RPMI7951 (cell line): ENCODE data around the gene SNRPD1. TPM values are rescaled to one million over a fixed set of nuclear protein-coding genes. Genes with fewer than 3 reads are reported as not detected.
A peak's percentile ranks its signal among the peaks of the same experiment; 100 is the strongest.
"Not testable (repeated sequence)": the region's sequence is repeated elsewhere in the genome, so short reads cannot be mapped to it uniquely, and the experiment has no call there.

Experiments used
- DNase-seq: peaks from one replicate; pipeline ENCODE4 v3.0.0-alpha.2; 2012; ENCODE audit warnings: low read depth
- total RNA-seq: library from RNA; depleted of rRNA; stranded (reverse); fragments of >200 nt; shearing (Covaris generic); gene quantifications from 2 replicates; pipeline ENCODE4 v1.2.3, GENCODE V29; 2014; rRNA removed

The SNRPD1 gene
- 30.2 and 30.6 TPM in 2 replicates for total RNA-seq

DNA sequence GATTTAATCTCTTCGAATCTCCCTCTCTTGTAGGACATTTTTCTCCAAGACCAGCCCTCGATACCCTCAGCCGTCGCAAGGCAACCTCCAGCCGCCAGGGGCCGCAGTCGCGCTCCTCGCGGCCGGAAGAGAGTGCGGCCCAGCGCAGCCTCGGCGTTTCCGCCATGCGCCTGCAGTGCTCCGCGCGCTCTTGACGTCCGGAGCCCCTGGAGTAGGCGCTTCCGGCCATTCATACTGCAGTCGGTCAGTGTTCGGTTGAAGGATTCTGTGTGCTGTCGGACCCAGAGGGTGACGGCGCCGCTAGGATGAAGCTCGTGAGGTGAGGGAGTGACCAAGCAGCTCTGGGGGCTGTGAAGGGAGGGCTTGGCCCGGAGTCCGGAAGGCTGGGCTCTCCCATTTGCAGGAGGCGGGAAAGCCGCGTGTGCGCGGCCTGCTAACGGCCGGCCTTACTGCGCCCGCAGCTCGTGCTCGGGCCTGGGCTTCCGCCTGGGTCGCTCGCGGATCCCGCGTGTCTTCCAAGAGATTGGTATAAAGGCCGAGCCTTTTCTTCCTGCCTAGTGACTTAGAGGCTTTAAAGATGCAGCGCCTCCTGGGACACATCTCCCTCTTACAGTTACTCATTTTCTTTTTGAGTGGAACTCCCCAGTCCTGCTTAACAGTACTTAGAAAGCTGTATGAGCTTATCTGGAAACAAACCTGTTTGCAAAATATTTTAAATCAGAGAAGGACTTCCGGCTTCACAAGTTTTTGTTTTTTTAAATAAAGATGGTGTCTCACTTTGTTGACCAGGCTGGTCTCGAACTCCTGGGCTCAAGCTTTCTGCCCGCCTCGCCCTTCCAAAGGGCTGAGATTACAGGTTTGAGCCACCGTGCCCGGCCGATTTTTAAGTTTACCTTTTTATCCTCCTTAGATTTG, at the start of gene SNRPD1:
SNRPD1 (plus strand) TSS at position 190 of the 915 bp plus-strand sequence; CDS start at position 306, 116 bp downstream.
- DNase-seq: peak; percentile 87

GRCh38 chr18:21571772-21572171, 40.3 kb upstream of the SNRPD1 start:
- DNase-seq: no peak

DNA sequence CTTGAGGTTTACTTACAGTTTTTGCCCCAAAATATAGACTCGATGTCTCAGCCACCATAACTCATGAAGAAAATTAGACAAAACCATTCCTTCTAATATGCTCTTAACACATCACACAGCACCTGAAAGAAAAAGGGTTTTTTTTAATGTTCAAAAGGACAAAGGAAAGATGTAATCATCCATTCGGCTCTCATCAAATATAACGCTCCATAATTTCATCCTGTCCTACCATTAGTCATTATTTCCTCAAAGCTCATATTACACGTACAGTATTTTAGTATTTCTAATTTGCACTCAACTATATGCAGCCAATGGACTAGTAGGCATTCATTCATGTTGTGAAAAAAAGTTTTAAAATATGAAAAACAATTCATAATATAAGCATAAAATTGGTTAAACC, 36.5 kb upstream of the SNRPD1 start:
- DNase-seq: no peak

GRCh38 chr18:21584391-21584790, 27.7 kb upstream of the SNRPD1 start:
- DNase-seq: no peak

DNA sequence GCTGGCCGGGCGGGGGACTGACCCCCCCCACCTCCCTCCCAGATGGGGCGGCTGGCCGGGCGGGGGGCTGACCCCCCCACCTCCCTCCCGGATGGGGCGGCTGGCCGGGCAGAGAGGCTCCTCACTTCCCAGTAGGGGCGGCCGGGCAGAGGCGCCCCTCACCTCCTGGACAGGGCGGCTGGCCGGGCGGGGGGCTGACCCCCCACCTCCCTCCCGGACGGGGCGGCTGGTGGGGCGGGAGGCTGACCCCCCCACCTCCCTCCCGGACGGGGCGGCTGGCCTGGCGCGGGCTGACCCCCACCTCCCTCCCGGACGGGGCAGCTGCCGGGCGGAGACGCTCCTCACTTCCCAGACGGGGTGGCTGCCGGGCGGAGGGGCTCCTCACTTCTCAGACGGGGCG, 19.8 kb upstream of the SNRPD1 start:
- DNase-seq: not testable (repeated sequence)

GRCh38 chr18:21593540-21594257, 18.4 kb upstream of the SNRPD1 start:
- DNase-seq: no peak

DNA sequence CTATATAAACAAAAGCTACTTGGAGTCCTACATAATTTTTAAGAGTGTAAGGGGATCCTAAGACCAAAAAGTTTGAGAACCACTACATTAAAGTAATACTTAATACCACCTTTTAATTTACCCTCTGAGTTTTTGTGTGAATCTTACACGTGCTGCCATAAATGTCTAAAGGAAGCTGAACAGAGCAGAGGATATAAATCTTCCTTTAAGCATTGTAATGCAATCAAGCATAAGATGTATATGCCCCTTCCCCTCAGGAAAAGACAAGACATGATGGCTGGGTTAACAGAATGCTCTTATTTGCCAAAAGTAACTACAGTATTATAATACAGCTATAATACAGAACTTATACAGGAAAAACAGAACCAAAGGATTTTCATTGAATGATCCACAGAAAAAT, 14.5 kb upstream of the SNRPD1 start:
- no peak for DNase-seq

GRCh38 chr18:21598726-21599584, 13.2 kb upstream of the SNRPD1 start:
- peak; percentile 50 for DNase-seq

DNA sequence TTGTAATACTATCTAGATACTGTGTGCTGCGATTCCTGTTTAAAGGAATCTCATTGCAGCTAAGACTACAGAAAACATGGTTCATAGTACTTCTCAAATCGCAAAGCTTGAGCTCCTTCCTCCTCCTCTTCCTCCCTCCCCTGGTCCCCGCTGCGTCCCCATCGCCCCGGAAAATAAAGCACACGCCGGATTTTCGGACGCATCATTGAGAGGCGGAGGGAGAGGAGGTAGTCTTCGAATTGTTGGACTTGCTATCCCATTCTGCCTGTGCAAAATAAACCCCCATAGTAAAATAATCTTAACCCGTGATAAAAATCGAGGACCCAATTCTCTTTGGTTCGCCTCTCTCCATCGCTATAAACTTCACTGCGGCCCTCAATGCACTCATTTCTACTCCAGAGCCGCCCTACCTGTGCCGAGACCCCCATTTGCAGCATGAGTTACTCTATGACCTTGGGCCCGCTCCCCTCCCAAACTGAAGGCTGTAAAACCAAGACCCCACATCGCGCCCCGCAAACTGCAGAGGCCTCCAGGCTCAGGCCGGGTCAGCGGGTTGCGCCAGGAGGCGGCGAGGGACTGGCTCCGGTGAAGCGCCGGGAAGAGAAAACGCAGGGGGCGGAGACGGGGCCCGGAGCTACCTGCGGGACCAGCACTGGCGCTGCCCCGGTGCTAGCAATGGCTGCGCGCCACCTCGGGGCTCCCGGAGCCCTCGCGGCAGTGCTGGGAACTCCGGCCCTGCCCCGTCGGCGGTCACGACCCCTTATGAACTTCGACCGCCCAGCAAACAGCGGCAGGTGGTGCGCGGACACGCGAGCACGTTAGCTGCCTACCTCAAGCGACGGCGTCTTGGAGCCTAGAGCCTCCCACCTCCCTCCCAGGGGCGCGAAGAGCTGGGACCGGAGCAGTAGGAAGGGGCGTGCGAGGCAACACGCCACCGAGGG, 12.3 kb upstream of the SNRPD1 start:
- no peak for DNase-seq

- DNase-seq: peak; percentile 96
Measured at GRCh38 chr18:21600526-21601410, 11.3 kb upstream of the SNRPD1 start, which contains the start of gene ESCO1. Gene ESCO1, minus strand, starts transcription at chr18:21600704. Its CDS starts 25,861 bp downstream, at chr18:21574843.

DNA sequence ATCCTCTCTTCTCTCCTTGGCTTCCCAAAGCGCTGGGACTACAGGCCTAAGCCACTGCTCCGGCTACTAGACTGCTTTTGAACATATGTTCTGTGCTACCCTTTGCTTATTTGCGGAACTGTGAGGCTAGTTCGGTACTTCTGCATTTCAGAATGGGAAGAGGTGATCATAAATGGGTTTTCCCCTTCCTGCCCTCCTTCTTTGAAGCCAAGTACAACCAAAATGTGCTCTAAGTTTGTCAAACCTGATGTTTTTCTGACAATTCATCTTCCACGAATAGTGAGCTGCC, 9.9 kb upstream of the SNRPD1 start:
- DNase-seq: no peak

GRCh38 chr18:21604671-21605070, 7.4 kb upstream of the SNRPD1 start:
- DNase-seq: no peak

GRCh38 chr18:21605213-21605612, 6.9 kb upstream of the SNRPD1 start:
- DNase-seq: no peak

DNA sequence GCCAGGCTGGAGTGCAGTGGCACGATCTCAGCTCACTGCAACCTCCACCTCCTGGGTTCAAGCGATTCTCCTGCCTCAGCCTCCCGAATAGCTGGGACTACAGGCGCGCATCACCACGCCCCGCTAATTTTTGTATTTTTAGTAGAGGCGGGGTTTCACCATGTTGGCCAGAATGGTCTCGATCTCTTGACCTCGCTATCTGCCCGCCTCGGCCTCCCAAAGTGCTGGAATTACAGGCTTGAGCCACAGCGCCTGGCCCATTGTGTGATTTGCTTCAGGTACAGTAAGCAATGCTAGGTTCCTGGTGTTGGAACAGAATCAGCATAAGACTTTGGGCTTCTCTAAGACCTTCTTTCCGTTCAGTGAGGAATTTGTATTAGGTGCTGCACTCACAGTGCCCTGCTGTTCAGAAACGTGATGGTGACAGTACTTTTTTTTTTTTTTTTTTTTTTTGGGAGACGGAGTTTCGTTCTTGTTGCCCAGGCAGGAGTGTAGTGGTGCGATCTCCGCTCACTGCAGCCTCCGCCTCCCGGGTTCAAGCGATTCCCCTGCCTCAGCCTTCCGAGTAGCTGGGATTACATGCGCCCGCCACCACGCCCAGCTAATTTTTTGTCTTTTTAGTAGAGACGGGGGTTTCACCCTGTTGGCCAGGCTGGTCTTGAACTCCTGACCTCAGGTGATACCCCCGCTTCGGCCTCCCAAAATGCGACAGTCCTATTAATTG, 551 bp upstream of the SNRPD1 start:
- DNase-seq: peak; percentile 11

DNA sequence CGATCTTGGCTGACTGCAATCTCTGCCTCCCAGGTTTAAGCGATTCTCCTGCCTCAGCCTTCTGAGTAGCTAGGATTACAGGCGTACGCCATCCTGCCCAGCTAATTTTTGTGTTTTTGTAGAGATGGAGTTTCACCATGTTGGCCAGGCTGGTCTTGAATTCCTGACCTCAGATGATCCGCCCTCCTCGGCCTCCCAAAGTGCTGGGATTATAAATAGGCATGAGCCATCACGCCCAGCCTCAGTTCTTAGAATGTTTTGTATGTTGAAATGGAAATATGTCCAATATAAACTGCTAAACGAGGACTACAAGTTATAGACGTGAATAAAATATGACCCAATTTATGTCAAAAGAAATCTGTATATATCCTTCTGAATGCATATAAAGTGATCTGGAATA, 9.5 kb downstream of the SNRPD1 start:
- DNase-seq: not testable (repeated sequence)

GRCh38 chr18:21629089-21629832, 17.1 kb downstream of the SNRPD1 start:
- no peak for DNase-seq

DNA sequence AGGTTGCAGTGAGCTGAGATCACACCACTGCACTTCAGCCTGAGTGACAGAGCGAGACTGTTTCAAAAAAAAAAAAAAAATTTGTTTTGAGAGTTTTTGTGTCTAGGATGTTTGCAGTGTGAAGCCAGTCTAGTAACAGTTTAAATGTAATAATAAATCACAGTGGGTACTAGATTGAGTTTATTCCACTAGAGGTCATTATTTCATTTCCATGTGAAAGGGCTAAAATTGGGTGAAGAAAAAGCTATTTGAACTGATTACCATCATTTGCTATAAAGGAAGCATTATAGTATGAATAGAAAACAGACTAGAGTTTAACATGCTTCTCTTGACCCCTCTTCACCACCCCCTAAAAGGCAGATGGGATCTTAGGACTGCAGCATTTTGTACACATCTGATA, 20.3 kb downstream of the SNRPD1 start:
- no peak for DNase-seq

GRCh38 chr18:21634588-21635199, 22.6 kb downstream of the SNRPD1 start:
- no peak for DNase-seq
